ENCODE data around the gene GRIN2D. TPM values are rescaled to one million over a fixed set of nuclear protein-coding genes. Genes with fewer than 3 reads are reported as not detected.
A peak's percentile ranks its signal among the peaks of the same experiment; 100 is the strongest.

The GRIN2D gene
- total RNA-seq, 1 donor from 2014 or later, result 0.68 TPM

- DNase-seq (ENCODE audit: low read depth, low spot score), result no peak
Measured at GRCh38 chr19:48395499-48395898, 2.0 kb downstream of the GRIN2D start.

DNA sequence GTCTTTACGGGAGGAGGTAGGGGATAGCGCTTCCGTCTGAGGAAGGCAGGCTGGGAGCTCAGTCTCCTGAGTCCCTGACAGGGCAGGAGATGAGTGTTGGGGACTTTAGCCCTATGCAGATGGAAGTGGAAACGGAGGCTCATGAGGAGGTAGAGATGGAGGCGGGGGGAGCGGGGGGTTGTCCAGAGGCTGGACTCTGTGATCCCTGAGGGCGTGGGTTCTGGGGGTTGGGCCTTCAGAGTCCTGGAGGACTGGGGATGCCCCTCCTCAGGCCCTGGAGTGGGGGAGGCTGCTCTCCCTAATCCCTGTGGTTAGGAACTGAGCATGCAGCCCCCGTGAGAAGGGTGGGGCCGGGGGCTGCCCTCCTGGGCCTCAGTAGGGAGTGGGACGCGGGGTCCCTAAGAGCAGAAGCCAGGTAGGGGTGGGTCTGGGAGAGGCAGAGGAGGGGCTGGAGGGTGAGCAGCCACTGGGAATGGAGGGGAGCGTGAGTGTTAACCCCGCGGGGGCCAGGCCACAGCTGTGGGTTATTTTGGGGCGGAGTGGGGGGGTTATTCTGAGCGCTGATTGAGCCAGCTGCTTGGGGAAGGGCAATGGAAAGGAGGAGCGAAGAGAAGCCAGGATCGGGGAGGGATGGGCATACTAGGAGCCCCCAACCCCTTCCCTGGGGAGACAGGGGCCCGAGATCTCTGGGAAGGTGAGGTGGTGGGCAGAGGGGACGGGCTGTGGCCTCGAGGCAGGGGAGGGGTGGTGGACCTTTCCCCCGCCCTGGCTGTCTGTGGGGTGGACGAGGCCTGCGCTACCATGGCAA, 2.8 kb downstream of the GRIN2D start:
- Mint-ChIP-seq H3K4me1 (peaks cover 42% of the 10 kb centered on the region), H3K9me3 (no peaks in the 10 kb centered on the region), H3K4me3 (peak overlapping the region; percentile 73), H3K36me3 (ENCODE audit: low read depth) (peaks cover 3% of the 10 kb centered on the region), H3K27ac (ENCODE audit: unreplicated experiment) (no peak overlapping the region), H3K27me3 (ENCODE audit: low read depth) (peaks cover 70% of the 10 kb centered on the region)
- no peak for TF ChIP-seq CTCF (conservative IDR thresholded peaks at IDR 0.05)
- no peak for DNase-seq (ENCODE audit: low read depth, low spot score)

More at GRCh38 chr19:48395499-48395898, 2.0 kb downstream of the GRIN2D start:
- no peak overlapping the region for H3K4me3 Mint-ChIP-seq
- no peak for TF ChIP-seq CTCF (conservative IDR thresholded peaks at IDR 0.05)
- H3K9me3 Mint-ChIP-seq, result no peaks in the 10 kb centered on the region
- no peak overlapping the region for H3K27ac Mint-ChIP-seq (ENCODE audit: unreplicated experiment)
- peaks cover 3% of the 10 kb centered on the region for H3K36me3 Mint-ChIP-seq (ENCODE audit: low read depth)
- H3K27me3 Mint-ChIP-seq (ENCODE audit: low read depth), result peaks cover 70% of the 10 kb centered on the region
- peaks cover 38% of the 10 kb centered on the region for H3K4me1 Mint-ChIP-seq

GRCh38 chr19:48396824-48397176, 3.3 kb downstream of the GRIN2D start:
- H3K36me3 Mint-ChIP-seq (ENCODE audit: low read depth), result peaks cover 3% of the 10 kb centered on the region
- TF ChIP-seq CTCF (conservative IDR thresholded peaks at IDR 0.05), result no peak
- no peak for DNase-seq (ENCODE audit: low read depth, low spot score)
- peaks cover 67% of the 10 kb centered on the region for H3K27me3 Mint-ChIP-seq (ENCODE audit: low read depth)
- peak overlapping the region; percentile 31 for H3K4me3 Mint-ChIP-seq
- no peaks in the 10 kb centered on the region for H3K9me3 Mint-ChIP-seq
- H3K4me1 Mint-ChIP-seq, result peaks cover 41% of the 10 kb centered on the region
- no peak overlapping the region for H3K27ac Mint-ChIP-seq (ENCODE audit: unreplicated experiment)

DNA sequence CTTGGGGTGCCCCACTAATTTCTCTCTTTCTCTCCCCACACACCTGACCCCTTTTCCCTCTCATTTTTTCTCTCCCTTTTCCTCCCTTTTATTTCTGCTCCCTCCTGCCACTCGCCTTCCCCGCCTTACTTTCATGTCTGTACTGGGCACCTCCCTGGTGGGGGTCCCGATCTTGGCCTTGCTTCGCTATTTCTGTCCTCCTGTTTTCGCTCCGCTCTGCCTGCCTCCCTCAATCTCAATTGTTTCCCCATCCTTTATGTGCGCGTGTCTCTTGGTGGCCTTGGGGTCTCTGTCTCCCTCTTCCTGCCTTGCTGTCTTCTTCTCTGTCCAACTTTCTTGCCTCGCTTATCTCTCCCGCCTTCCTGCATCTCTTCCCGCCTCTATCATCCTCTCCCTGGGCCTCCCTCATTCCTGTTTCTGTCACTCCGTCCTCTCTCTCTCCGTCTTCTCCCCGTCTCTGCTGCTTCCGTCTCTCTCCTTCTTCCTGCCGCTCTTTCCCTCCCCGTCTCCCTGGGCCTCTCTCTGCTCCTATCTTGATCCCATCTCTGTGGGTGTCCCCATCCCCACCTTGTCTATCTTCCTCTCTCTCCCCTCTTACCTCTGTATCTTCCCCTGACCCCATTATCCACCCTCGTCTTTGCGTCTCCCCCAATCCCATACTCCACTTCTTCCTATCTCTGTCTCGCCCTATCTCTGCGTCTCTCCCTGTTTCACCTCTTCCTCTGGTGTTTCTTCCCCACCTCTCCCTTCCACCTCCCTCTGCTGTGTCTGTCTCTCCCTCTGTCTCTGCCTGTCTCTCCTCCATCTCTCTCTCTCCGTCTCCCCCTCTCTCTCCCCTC, 4.0 kb downstream of the GRIN2D start:
- H3K4me1 Mint-ChIP-seq, result peaks cover 45% of the 10 kb centered on the region
- H3K4me3 Mint-ChIP-seq, result peak overlapping the region; percentile 76
- no peak for DNase-seq (ENCODE audit: low read depth, low spot score)
- no peak overlapping the region for H3K27ac Mint-ChIP-seq (ENCODE audit: unreplicated experiment)
- no peaks in the 10 kb centered on the region for H3K9me3 Mint-ChIP-seq
- H3K36me3 Mint-ChIP-seq (ENCODE audit: low read depth), result peaks cover 3% of the 10 kb centered on the region
- no peak for TF ChIP-seq CTCF (conservative IDR thresholded peaks at IDR 0.05)
- H3K27me3 Mint-ChIP-seq (ENCODE audit: low read depth), result peaks cover 65% of the 10 kb centered on the region

GRCh38 chr19:48398102-48398374, 4.6 kb downstream of the GRIN2D start:
- peaks cover 60% of the 10 kb centered on the region for H3K27me3 Mint-ChIP-seq (ENCODE audit: low read depth)
- H3K4me3 Mint-ChIP-seq, result peak overlapping the region; percentile 76
- H3K36me3 Mint-ChIP-seq (ENCODE audit: low read depth), result peaks cover 3% of the 10 kb centered on the region
- no peak overlapping the region for H3K27ac Mint-ChIP-seq (ENCODE audit: unreplicated experiment)
- DNase-seq (ENCODE audit: low read depth, low spot score), result no peak
- no peaks in the 10 kb centered on the region for H3K9me3 Mint-ChIP-seq
- peaks cover 41% of the 10 kb centered on the region for H3K4me1 Mint-ChIP-seq
- no peak for TF ChIP-seq CTCF (conservative IDR thresholded peaks at IDR 0.05)

All from neural crest cell (in vitro differentiated cells).